Subcutaneous abdominal adipose tissue (tissue), 5 donors: Measurements from ENCODE around the gene SH2D4B.
A peak's percentile ranks its signal among the peaks of the same experiment; 100 is the strongest.

Experiments
- H3K27ac ChIP-seq: one replicate; pipeline ENCODE4 v1.7.0; 2013; ENCODE audit warnings: low read depth, mild to moderate bottlenecking, inconsistent platforms, low read length, moderate library complexity
- H3K27me3 ChIP-seq, 5 donors: one replicate each; pipeline ENCODE4 v1.7.0; 2013; ENCODE audit warnings: low read length in 5 of 5, inconsistent platforms in 1 of 5; ENCODE audit not compliant: control insufficient read depth in 5 of 5, insufficient read depth in 4 of 5
- H3K36me3 ChIP-seq, 5 donors: one replicate each; pipeline ENCODE4 v1.7.0; 2013; ENCODE audit warnings: low read length in 5 of 5; ENCODE audit not compliant: control insufficient read depth in 5 of 5, insufficient read depth in 5 of 5
- H3K4me1 ChIP-seq, 5 donors: one replicate each; pipeline ENCODE4 v1.7.0; 2013; ENCODE audit warnings: low read length in 5 of 5, mild to moderate bottlenecking in 3 of 5, moderate library complexity in 1 of 5; ENCODE audit not compliant: control insufficient read depth in 5 of 5, insufficient read depth in 5 of 5
- H3K4me3 ChIP-seq, 5 donors: one replicate each; pipeline ENCODE4 v1.7.0; 2013; ENCODE audit warnings: low read length in 5 of 5, low read depth in 1 of 5
- H3K9ac ChIP-seq, 5 donors: one replicate each; pipeline ENCODE4 v1.7.0; 2013; ENCODE audit warnings: low read length in 5 of 5, mild to moderate bottlenecking in 4 of 5, moderate library complexity in 3 of 5
- H3K9me3 ChIP-seq, 5 donors: one replicate each; pipeline ENCODE4 v1.7.0; 2013; ENCODE audit warnings: low read length in 5 of 5; ENCODE audit not compliant: control insufficient read depth in 5 of 5
- donor health status: healthy.
- donor health status: healthy.
- donor health status: healthy.
- donor health status: healthy.
- donor health status: healthy.

Gene SH2D4B

DNA sequence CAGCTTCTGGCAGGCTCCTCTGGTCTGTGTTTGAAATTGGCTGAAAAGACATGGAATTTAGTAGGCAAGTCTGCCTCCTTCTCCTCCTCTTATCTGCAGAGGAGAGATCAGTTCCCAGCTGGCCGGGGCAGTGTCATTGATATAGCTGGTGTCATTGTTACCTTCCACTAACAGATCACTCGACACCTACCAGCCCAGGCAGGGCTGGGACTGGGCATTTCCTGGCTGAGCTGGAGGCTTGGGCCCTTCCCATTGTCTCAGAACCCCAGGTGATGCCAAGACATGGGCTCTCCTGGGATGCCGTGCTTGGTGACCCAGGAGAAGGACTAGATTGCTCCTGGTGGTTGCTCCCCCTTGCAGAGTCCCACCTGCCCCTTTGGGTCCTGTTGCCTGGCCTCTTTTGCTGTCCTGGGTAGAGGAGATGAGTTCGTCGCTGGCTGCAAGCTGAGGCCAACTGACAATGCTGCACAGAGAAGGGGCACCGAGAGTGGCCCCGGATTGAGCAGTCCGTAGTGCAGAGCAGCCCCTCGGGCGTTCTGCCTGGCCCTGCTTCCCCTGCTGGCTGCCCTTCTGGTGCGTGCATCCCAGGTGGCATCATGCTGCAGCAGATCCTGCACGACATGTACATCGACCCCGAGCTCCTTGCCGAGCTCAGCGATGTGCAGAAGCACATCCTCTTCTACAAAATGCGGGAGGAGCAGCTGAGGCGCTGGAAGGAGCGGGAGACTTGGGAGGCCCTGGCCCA, at the start of gene SH2D4B:
Gene SH2D4B (plus strand): TSS at position 167 of the 745 bp plus-strand sequence. CDS start 430 bp downstream, at position 597.
- peaks cover 0 to 3% (median 0%) of the 10 kb centered on the region in 5 donors for H3K27me3 ChIP-seq
- peak within 1 kb of the TSS; percentile 9 for H3K27ac ChIP-seq
- H3K9ac ChIP-seq = no peak within 1 kb of the TSS
- no peaks in the 10 kb centered on the region for H3K36me3 ChIP-seq
- H3K9me3 ChIP-seq = no peaks in the 10 kb centered on the region
- H3K4me1 ChIP-seq = peaks cover 2 to 51% (median 22%) of the 10 kb centered on the region in 5 donors
- H3K4me3 ChIP-seq = no peak within 1 kb of the TSS

DNA sequence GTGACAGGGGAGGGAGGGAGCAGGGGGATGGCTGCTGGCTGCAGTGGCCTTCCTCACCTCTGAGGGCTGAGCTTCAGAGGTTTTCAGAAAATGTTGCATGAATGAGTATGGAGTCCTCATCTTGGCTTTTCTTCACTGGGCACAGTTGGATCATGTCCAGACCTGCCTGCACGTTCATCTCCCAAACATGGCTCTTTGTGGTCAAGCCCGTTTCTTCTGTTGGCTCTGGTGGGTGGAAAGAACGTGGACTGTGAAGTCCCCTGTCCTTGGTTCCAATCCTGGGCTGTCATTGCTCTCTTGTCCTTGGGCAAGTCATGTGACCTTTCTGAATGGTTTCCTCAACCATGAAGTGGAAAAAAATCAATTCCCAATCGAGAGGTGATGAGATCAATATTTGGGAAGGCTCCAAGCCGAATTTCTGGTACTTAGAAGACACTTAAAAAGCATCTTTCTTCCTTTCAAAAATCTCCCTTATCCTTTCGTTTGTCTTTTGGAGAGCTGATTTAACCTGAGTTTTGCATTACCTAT, 49.1 kb upstream of the SH2D4B start:
- Histone ChIP-seq H3K9me3 (no peaks in the 10 kb centered on the region), H3K4me3 (no peak overlapping the region), H3K27me3 (no peaks in the 10 kb centered on the region), H3K36me3 (peaks cover 3 to 35% (median 29%) of the 10 kb centered on the region in 5 donors), H3K9ac (no peak overlapping the region), H3K27ac (peak overlapping the region; percentile 77), H3K4me1 (peaks cover 31 to 96% (median 92%) of the 10 kb centered on the region in 5 donors)

DNA sequence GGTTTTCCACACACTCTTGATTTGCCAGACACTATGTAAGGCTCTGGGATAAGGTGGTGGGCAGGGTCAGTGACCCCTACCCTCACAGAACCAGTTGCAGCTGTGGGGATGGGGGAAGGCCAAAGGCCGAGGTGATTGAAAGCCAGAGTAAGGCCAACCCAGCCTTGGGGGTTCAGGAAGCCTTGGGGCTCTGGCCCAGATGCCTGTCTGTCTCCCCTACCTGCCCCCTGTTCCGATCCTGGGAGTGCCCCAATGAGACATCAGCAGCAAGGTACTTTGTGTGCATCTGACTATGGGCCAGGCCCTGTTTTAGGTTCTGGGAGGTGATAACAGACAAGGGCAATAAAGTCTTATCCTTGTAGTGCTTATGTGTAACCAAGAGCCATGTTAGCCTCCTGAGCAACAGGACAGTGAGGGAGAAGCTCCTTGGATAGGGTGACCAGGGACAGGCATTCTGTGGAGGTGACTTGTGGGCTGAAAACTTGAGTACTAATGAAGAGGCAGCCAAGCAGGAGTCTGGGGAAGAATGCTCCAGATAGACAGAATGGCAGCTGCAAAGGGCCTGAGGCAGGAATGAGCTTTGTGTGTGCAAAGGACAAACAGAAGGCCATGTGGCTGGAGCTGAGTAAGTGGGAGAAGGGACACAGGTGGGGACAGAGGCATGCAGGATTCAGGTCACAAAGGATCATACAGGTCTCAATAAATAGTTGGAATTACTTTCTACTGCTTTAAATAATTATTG, 48.2 kb upstream of the SH2D4B start:
- peaks cover 33 to 98% (median 94%) of the 10 kb centered on the region in 5 donors for H3K4me1 ChIP-seq
- no peak overlapping the region for H3K4me3 ChIP-seq
- no peak overlapping the region for H3K9ac ChIP-seq
- peaks cover 3 to 39% (median 34%) of the 10 kb centered on the region in 5 donors for H3K36me3 ChIP-seq
- peak overlapping the region; percentile 77 for H3K27ac ChIP-seq
- H3K9me3 ChIP-seq = no peaks in the 10 kb centered on the region
- H3K27me3 ChIP-seq = no peaks in the 10 kb centered on the region

DNA sequence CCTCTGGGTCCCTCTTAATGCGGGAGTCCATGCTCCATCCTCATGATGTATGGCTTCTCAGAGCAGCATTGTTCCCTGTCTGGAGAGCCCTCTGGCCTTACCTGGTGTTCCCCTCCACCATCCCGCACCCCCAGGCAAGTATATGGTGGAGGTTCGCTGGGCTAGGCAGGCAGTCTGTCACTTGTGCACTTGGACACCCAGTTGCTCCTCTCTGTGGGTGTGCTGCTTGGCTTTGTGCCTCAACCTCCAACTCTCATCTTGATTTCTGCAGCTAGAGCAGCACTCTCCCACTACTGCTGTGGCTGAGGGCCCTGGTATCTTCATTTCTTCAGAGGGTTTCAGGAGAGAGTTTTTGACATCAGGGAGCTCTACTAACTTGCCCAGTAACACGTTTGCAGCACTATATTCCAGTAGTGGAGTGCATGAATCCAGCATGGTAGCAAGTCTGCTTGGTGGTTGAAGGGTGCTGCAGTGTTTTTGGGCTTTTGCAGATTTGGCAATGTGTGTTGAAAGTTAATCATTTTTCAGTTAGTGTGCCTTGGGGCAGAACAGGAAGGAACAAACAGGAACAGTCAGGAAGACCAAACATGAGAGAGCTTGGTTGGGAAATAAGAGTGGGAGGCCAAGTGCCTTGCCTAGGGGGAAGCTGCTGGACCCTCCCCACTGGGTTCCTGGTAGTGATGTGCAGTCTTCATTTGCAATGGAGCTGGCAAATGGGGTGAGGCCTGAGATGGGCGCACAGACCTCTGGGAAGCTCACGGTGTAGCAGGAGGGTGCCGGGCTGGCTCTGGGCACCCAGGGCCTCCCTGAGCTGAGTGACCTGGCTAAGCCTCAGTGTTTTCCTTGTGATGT, 46.2 kb upstream of the SH2D4B start:
- Histone ChIP-seq H3K9ac (no peak overlapping the region), H3K27me3 (no peaks in the 10 kb centered on the region), H3K4me3 (peak overlapping the region in 1 of 5 donors; percentile 12), H3K36me3 (peaks cover 3 to 42% (median 34%) of the 10 kb centered on the region in 5 donors), H3K9me3 (no peaks in the 10 kb centered on the region), H3K4me1 (peaks cover 30 to 97% (median 93%) of the 10 kb centered on the region in 5 donors), H3K27ac (peak overlapping the region; percentile 92)

DNA sequence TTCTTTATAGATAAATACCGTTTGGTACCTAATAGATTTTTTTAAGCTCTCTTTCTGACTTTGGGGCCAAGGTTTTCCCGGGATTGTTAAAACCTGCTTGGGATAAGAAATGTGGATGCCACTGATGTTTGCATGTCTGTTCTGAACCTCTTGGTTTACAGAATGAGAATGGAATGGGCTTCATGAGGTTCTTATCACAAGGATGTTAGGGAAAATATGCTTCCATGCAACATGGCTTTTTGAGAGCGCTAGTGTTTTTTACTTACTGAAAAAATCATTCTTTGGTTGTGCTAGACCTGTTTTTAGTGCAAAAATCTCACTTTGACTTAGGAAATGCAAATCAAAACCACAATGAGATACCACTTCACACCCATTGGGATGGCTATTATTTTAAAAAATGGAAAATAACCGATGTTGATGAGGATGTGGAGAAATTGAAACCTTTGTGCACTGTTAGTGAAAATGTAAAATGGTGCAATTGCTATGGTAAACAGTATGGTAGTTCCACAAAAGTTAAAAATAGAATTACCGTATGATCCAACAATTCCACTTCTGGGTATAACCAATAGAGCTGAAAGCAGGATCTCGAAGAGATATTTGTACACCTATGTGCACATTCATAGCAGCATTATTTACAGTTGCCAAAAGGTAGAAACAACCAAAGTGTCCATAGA, 44.7 kb upstream of the SH2D4B start:
- H3K4me3 ChIP-seq = no peak overlapping the region
- peaks cover 34 to 97% (median 93%) of the 10 kb centered on the region in 5 donors for H3K4me1 ChIP-seq
- no peak overlapping the region for H3K9ac ChIP-seq
- H3K27ac ChIP-seq = peak overlapping the region; percentile 92
- peaks cover 3 to 42% (median 34%) of the 10 kb centered on the region in 5 donors for H3K36me3 ChIP-seq
- no peaks in the 10 kb centered on the region for H3K9me3 ChIP-seq
- H3K27me3 ChIP-seq = no peaks in the 10 kb centered on the region

DNA sequence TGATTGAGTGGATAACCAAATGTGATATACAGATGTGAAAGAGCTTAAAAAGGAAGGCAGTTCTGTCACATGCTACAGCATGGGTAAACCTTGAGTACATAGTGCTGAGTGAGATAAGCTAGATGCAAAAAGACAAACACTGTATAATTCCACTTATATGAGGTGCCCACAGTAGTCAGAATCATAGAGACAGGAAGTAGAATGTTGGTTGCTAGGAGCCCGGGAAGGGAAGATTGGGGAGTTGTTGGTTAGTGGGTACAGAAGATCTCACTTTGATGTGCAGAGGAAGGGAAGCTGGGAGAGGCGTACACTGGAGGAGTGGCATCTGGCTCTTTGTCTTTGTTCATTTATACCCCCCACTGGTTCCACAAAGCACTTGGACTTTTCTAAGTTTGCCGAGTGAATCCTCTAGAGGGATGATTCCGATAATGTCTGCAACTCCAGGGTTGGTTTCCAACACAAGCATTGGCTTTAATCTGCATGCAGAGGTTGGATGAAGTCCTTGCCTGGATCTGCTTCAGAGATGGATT, 44.1 kb upstream of the SH2D4B start:
- H3K4me3 ChIP-seq = no peak overlapping the region
- peaks cover 37 to 97% (median 93%) of the 10 kb centered on the region in 5 donors for H3K4me1 ChIP-seq
- peak overlapping the region; percentile 92 for H3K27ac ChIP-seq
- H3K27me3 ChIP-seq = no peaks in the 10 kb centered on the region
- H3K9me3 ChIP-seq = no peaks in the 10 kb centered on the region
- peaks cover 3 to 42% (median 34%) of the 10 kb centered on the region in 5 donors for H3K36me3 ChIP-seq
- H3K9ac ChIP-seq = no peak overlapping the region

DNA sequence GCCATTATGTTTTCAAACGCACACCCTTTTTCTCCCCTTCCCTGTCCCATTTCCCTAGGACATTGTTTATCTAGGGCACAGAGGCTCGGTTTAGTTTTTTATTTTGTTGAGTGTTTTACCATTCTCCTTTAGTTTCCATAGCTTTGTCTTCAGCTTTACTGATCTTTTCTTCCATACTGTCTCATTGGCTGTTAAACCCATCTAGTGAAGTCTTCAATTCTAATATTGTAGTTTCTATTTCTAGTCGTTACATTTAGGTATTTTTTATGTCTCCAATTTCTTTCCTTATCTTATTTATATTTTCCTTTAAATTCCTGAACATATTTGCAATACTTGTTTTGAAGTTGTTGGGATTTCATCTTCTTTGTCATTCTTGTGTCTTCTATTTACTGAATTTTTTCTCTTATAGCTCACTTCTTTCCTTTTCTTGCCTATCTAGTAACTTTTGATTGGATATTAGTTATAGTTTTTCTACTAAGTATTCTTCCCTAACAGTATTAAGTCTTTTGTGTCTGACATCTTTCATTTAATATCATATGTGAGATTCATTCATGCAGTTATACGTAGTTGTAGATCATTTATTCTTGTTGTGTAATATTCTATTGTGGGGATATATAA, 41.0 kb upstream of the SH2D4B start:
- Histone ChIP-seq H3K36me3 (peaks cover 0 to 15% (median 8%) of the 10 kb centered on the region in 5 donors), H3K4me3 (no peak overlapping the region), H3K27me3 (no peaks in the 10 kb centered on the region), H3K9me3 (no peaks in the 10 kb centered on the region), H3K4me1 (peaks cover 57 to 97% (median 95%) of the 10 kb centered on the region in 5 donors), H3K27ac (peak overlapping the region; percentile 92), H3K9ac (peak overlapping the region in 2 of 5 donors; percentile 61 to 75)

DNA sequence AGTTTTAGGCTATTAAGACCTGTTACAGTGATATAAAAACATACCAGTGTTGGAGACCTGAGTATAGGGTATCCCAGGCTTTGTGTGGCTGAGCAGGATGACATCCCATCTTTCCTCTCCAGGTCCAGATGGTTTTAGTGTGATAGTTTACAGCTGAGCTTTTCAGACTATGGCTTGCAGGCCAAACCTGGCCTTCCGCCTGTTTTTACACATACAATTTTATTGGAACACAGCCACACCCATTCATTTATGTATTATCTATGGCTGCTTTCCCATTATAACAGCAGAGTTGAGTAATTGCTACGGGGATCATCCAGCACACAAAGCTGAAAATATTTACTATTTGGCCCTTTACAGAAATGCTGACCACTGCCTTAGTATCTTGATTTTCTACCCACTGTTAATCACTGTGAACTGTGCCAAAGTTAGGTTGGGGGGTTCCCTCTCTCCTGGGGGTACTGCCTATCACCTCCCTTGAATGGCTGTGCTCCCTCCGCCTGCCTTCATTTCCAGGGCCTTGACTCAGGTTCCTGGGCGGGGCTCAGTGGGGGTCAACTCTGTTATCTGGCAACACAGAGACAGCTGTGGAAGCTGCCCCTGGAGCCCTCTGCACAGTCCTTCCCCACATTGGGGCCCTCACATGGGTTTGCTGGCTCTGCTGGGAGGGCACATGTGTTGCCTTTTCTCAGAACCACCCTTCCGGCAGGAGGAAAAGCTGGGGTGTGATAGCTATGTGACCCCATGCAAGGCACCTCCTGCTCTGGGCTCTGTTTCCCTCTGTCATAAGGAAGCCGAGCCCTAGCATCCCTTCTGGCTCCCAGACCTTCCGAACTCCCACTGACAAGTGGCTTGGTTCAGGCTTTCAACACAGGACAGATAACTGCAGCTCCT, 40.3 kb upstream of the SH2D4B start:
- Histone ChIP-seq H3K27ac (peak overlapping the region; percentile 92), H3K4me3 (peak overlapping the region in 3 of 5 donors; percentile 5 to 23 (median 14)), H3K9me3 (no peaks in the 10 kb centered on the region), H3K4me1 (peaks cover 60 to 98% (median 96%) of the 10 kb centered on the region in 5 donors), H3K9ac (peak overlapping the region; percentile 21 to 75 (median 62)), H3K36me3 (peaks cover 0 to 14% (median 5%) of the 10 kb centered on the region in 5 donors), H3K27me3 (no peaks in the 10 kb centered on the region)
